ENCODE results near the gene ERVW-1. TPM values are rescaled to one million over a fixed set of nuclear protein-coding genes. Genes with fewer than 3 reads are reported as not detected.

The ERVW-1 gene
- total RNA-seq, 4 donors from 2014 or later: not detected

DNA sequence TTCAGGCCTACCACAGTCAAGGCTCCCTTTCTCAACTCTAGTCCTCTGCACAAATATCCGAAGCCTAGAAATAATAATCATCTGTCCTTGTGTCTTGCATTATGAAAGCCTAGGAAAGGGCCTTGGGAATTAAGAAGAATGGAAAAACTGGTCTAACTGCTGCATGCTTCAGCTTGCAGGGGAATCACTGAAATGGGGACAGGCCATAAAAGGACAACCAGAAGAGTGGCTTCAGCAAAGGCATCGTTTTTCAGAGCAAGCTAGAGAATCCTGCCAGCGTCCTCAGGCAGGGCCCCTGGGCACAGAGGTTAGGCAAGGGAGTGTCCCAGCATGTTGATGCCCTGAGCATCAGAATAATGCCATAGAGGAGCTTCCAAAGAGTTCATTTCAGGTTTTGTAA is 13.2 kb downstream of the ERVW-1 start:
- no peaks in the 10 kb centered on the region for H3K27me3 ChIP-seq
- peaks cover 3 to 69% (median 6%) of the 10 kb centered on the region in 3 donors for H3K36me3 ChIP-seq
- no peak overlapping the region for H3K27ac ChIP-seq

DNA sequence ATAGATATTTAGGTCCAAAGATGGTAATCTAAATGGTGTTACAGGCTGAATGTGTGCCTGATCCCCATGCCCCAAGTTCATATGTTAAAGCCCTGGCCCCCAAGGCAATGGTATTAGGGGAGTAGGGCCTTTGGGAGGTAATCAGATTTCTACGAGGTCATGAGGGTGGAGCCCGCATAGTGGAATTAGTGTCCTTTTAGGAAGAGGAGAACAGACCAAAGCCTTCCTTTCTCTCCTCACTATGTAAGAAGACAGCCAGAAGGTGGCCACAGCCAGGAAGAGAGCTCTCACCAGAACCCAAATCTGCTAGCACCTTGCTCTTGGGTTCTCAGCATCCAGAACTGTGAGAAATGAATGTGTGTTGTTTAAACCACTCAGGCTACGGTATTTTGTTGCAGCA is 15.2 kb downstream of the ERVW-1 start:
- Histone ChIP-seq H3K27ac (no peak overlapping the region), H3K4me3 (no peak overlapping the region), H3K27me3 (no peaks in the 10 kb centered on the region), H3K36me3 (peaks cover 3 to 67% (median 6%) of the 10 kb centered on the region in 3 donors), H3K4me1 (no peaks in the 10 kb centered on the region), H3K9me3 (no peaks in the 10 kb centered on the region)
- 90 to 97% methylated on average over 3 of the region's 3 CpGs for WGBS, 2 donors
- TF ChIP-seq EP300 (IDR thresholded peaks at IDR 0.05): no peak
- DNase-seq (ENCODE audit: low spot score in 2 of 2): no peak

More for the DNA sequence above, 13.2 kb downstream of the ERVW-1 start:
- Histone ChIP-seq H3K4me3 (no peak overlapping the region), H3K4me1 (no peaks in the 10 kb centered on the region), H3K9me3 (no peaks in the 10 kb centered on the region)
- no peak for DNase-seq (ENCODE audit: low spot score in 2 of 2)
- 63 to 71% methylated on average over 3 of the region's 3 CpGs for WGBS, 2 donors
- no peak for TF ChIP-seq EP300 (IDR thresholded peaks at IDR 0.05)
- TF ChIP-seq, protein P1, sequence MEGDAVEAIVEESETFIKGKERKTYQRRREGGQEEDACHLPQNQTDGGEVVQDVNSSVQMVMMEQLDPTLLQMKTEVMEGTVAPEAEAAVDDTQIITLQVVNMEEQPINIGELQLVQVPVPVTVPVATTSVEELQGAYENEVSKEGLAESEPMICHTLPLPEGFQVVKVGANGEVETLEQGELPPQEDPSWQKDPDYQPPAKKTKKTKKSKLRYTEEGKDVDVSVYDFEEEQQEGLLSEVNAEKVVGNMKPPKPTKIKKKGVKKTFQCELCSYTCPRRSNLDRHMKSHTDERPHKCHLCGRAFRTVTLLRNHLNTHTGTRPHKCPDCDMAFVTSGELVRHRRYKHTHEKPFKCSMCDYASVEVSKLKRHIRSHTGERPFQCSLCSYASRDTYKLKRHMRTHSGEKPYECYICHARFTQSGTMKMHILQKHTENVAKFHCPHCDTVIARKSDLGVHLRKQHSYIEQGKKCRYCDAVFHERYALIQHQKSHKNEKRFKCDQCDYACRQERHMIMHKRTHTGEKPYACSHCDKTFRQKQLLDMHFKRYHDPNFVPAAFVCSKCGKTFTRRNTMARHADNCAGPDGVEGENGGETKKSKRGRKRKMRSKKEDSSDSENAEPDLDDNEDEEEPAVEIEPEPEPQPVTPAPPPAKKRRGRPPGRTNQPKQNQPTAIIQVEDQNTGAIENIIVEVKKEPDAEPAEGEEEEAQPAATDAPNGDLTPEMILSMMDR (IDR thresholded peaks at IDR 0.05): no peak
- TF ChIP-seq POLR2A (IDR thresholded peaks at IDR 0.05): no peak

- no peak for DNase-seq (ENCODE audit: low spot score in 2 of 2)
- peaks cover 5 to 67% (median 12%) of the 10 kb centered on the region in 3 donors for H3K36me3 ChIP-seq
- no peaks in the 10 kb centered on the region for H3K9me3 ChIP-seq
- TF ChIP-seq, protein P1 (IDR thresholded peaks at IDR 0.05): peak in 4 of 5 experiments; percentile 16 to 57 (median 36)
- no peak for TF ChIP-seq EP300 (IDR thresholded peaks at IDR 0.05)
- H3K4me1 ChIP-seq: no peaks in the 10 kb centered on the region
- 58 to 64% methylated on average over 8 of the region's 8 CpGs for WGBS, 2 donors
- no peaks in the 10 kb centered on the region for H3K27me3 ChIP-seq
- H3K27ac ChIP-seq: no peak overlapping the region
- no peak overlapping the region for H3K4me3 ChIP-seq
These were observed 16.4 kb downstream of the ERVW-1 start for GRCh38 chr7:92461027-92462003.

- no peaks in the 10 kb centered on the region for H3K27me3 ChIP-seq
- no peaks in the 10 kb centered on the region for H3K4me1 ChIP-seq
- no peak for DNase-seq (ENCODE audit: low spot score in 2 of 2)
- H3K9me3 ChIP-seq: no peaks in the 10 kb centered on the region
- peaks cover 5 to 67% (median 12%) of the 10 kb centered on the region in 3 donors for H3K36me3 ChIP-seq
- TF ChIP-seq POLR2A (IDR thresholded peaks at IDR 0.05): no peak
- WGBS, 2 donors: 84 to 85% methylated on average over 4 of the region's 4 CpGs
- H3K27ac ChIP-seq: no peak overlapping the region
- no peak overlapping the region for H3K4me3 ChIP-seq
These were observed 17.2 kb downstream of the ERVW-1 start for GRCh38 chr7:92460510-92460909.

GRCh38 chr7:92460109-92460508 is 17.6 kb downstream of the ERVW-1 start:
- TF ChIP-seq, protein P1 (IDR thresholded peaks at IDR 0.05): no peak
- TF ChIP-seq POLR2A (IDR thresholded peaks at IDR 0.05) (no peak), EP300 (IDR thresholded peaks at IDR 0.05) (no peak)
- DNase-seq (ENCODE audit: low spot score in 2 of 2): no peak
- Histone ChIP-seq H3K36me3 (peaks cover 5 to 67% (median 12%) of the 10 kb centered on the region in 3 donors), H3K4me3 (no peak overlapping the region), H3K9me3 (no peaks in the 10 kb centered on the region), H3K27ac (no peak overlapping the region), H3K27me3 (no peaks in the 10 kb centered on the region), H3K4me1 (no peaks in the 10 kb centered on the region)
- WGBS, 2 donors: 72 to 76% methylated on average over 2 of the region's 2 CpGs

DNA sequence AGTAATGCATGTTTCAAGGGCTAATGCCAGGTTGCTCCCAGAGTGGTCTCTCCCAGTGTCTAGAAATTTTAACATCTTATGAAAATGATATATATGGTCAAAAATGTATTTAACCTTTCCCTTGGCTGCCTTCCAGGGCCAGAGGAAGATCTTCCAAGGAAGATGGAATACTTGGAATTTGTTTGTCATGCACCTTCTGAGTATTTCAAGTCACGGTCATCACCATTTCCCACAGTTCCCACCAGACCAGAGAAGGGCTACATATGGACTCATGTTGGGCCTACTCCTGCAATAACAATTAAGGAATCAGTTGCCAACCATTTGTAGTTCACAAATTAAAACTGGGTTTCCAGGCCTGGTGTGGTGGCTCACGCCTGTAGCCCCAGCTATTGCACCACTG is 21.5 kb downstream of the ERVW-1 start:
- no peaks in the 10 kb centered on the region for H3K27me3 ChIP-seq
- peaks cover 2 to 81% (median 19%) of the 10 kb centered on the region in 3 donors for H3K36me3 ChIP-seq
- H3K9me3 ChIP-seq: no peaks in the 10 kb centered on the region
- no peak for DNase-seq (ENCODE audit: low spot score in 2 of 2)
- H3K4me3 ChIP-seq: no peak overlapping the region
- no peaks in the 10 kb centered on the region for H3K4me1 ChIP-seq
- TF ChIP-seq EP300 (IDR thresholded peaks at IDR 0.05): no peak
- H3K27ac ChIP-seq: no peak overlapping the region
- WGBS, 2 donors: 86 to 93% methylated on average over 2 of the region's 2 CpGs
